Psoas muscle (tissue), 8 donors: ENCODE measurements around the gene RETREG1. TPM values are rescaled to one million over a fixed set of nuclear protein-coding genes. Genes with fewer than 3 reads are reported as not detected.

Experiments
- ATAC-seq, 4 donors: fragments of 200-7000 bp; cut with Tn5 transposase; one replicate each; pipeline ENCODE4 v1.9.1; 2020; ENCODE audit warnings: moderate library complexity in 3 of 4, mild to moderate bottlenecking in 2 of 4
- DNase-seq, 2 donors: peaks; one replicate each; pipeline ENCODE4 v3.0.0-alpha.2; 2020
- H3K27ac ChIP-seq: fragments of 200-600 bp; one replicate; pipeline ENCODE4 v1.8.0; 2022
- H3K27me3 ChIP-seq, 3 donors: fragments of 200-600 bp in 1 of 3; one replicate each; pipeline versions ENCODE4 v1.6.1 to v1.8.0; 2013 to 2022; ENCODE audit warnings: low read length in 2 of 3, mild to moderate bottlenecking in 2 of 3, moderate library complexity in 1 of 3; ENCODE audit not compliant: insufficient read depth in 3 of 3
- H3K36me3 ChIP-seq, 2 donors: fragments of 200-600 bp in 1 of 2; one replicate each; pipeline versions ENCODE4 v1.6.1 to v1.8.0; 2013 to 2022; ENCODE audit warnings: low read depth in 1 of 2, mild to moderate bottlenecking in 1 of 2, moderate library complexity in 1 of 2; ENCODE audit not compliant: insufficient read depth in 1 of 2
- H3K4me1 ChIP-seq: fragments of 200-600 bp; one replicate; pipeline ENCODE4 v1.8.0; 2022
- H3K4me3 ChIP-seq: fragments of 200-600 bp; one replicate; pipeline ENCODE4 v1.8.0; 2022; ENCODE audit warnings: mild to moderate bottlenecking
- H3K9me3 ChIP-seq: fragments of 200-600 bp; one replicate; pipeline ENCODE4 v1.8.0; 2022
- CTCF ChIP-seq: fragments of 200-600 bp; IDR thresholded peaks from one replicate; pipeline ENCODE4 v1.8.0; 2022; ENCODE audit warnings: antibody characterized with exemption
- WGBS, 3 donors: extraction: QIAGEN DNeasy Blood & Tissue Kit; methylation state at CpG; one replicate each; pipeline versions ENCODE4 v1.1.6 to v1.1.7; 2013; 5-methylcytosine and 5-hydroxymethylcytosine counted together
- intact Hi-C, 2 donors: fragments of 100-400 bp; cut with DNase I; formaldehyde crosslinking; loops; one replicate each; pipeline versions ENCODE4 v1.11.0 to v1.14.2; 2022
- polyA plus RNA-seq, 3 donors: library from polyadenylated mRNA; stranded (reverse); fragments of 200-250 nt; gene quantifications; one replicate each; pipeline ENCODE4 v1.2.3, GENCODE V29; 2013
- total RNA-seq, 4 donors: library from RNA; stranded (reverse); fragmentation: NEBNext Ultra II Directional in 2 of 4; extraction: Animal tissue kit (Norgen Biotek cat#: 25700) in 2 of 4; gene quantifications; one replicate each; pipeline versions ENCODE4 v1.2.1 to v1.2.4, GENCODE V29; 2021 to 2023
- donor health status: healthy with polysubstance abuse.
- donor health status: DM: no; HTN: no; CAD: no; lungs with moderate emphysema.
- donor health status: Bipolar disorder and iron deficiency.
- donor health status: healthy.
- donor health status: DM: yes; HTN: yes; CAD: no.
- donor health status: DM: no; HTN: no; CAD: no.
- donor health status: DM: no; HTN: no; CAD: no.
- donor health status: DM: yes; HTN: yes; CAD: no.

RETREG1 gene
- total and polyA plus RNA-seq, 7 donors, result 2.1 to 252 (median 191) TPM

- H3K36me3 ChIP-seq, result peaks cover 0 to 14% of the 10 kb centered on the region in 2 donors
- 30 to 52% (median 33%) methylated on average over 6 of the region's 6 CpGs for WGBS, 3 donors
- peak overlapping the region; percentile 95 for H3K27ac ChIP-seq
- no peaks in the 10 kb centered on the region for H3K9me3 ChIP-seq
- peak in 1 of 2 donors; percentile 53 for DNase-seq
- intact Hi-C loops, result loop anchor here in 1 of 2 donors (5.0 kb wide), 1 partner anchor 41 kb away; no protein-coding TSS in a partner anchor
- H3K4me3 ChIP-seq, result peak overlapping the region; percentile 68
- ATAC-seq, result no peak
- no peak for TF ChIP-seq CTCF
- H3K27me3 ChIP-seq, result no peaks in the 10 kb centered on the region
- peaks cover 29% of the 10 kb centered on the region for H3K4me1 ChIP-seq
These were observed 110.9 kb downstream of the RETREG1 start for GRCh38 chr5:16505904-16506303.

- Histone ChIP-seq H3K4me3 (peak overlapping the region; percentile 68), H3K9me3 (no peaks in the 10 kb centered on the region), H3K4me1 (peaks cover 35% of the 10 kb centered on the region), H3K27ac (peak overlapping the region; percentile 95), H3K27me3 (no peaks in the 10 kb centered on the region), H3K36me3 (peaks cover 0 to 17% of the 10 kb centered on the region in 2 donors)
- no peak for TF ChIP-seq CTCF
- intact Hi-C loops, result loop anchor here in 1 of 2 donors (5.0 kb wide), 1 partner anchor 42 kb away; no protein-coding TSS in a partner anchor
- peak in 1 of 2 donors; percentile 66 for DNase-seq
- 49 to 54% (median 51%) methylated on average over 17 of the region's 17 CpGs for WGBS, 3 donors
- ATAC-seq, result peak in 2 of 4 donors; percentile 37 to 49
These were observed 111.5 kb downstream of the RETREG1 start for GRCh38 chr5:16505140-16505891.

- H3K27ac ChIP-seq, result peak overlapping the region; percentile 95
- intact Hi-C loops, result no loop called here
These were observed 112.2 kb downstream of the RETREG1 start for GRCh38 chr5:16504571-16504970.

GRCh38 chr5:16502866-16503265, 113.9 kb downstream of the RETREG1 start:
- H3K27ac ChIP-seq, result peak overlapping the region; percentile 95
- H3K27me3 ChIP-seq, result no peaks in the 10 kb centered on the region
- TF ChIP-seq CTCF, result no peak
- WGBS, 3 donors, result 81 to 87% (median 84%) methylated on average over 3 of the region's 3 CpGs
- DNase-seq (no peak), ATAC-seq (no peak)
- peaks cover 0 to 30% of the 10 kb centered on the region in 2 donors for H3K36me3 ChIP-seq
- H3K4me1 ChIP-seq, result peaks cover 50% of the 10 kb centered on the region
- peak overlapping the region; percentile 68 for H3K4me3 ChIP-seq
- intact Hi-C loops, result no loop called here
- no peaks in the 10 kb centered on the region for H3K9me3 ChIP-seq

More at GRCh38 chr5:16504571-16504970, 112.2 kb downstream of the RETREG1 start:
- H3K4me1 ChIP-seq, result peaks cover 34% of the 10 kb centered on the region
- no peak for TF ChIP-seq CTCF
- no peak for ATAC-seq
- no peak for DNase-seq
- no peaks in the 10 kb centered on the region for H3K27me3 ChIP-seq
- H3K9me3 ChIP-seq, result no peaks in the 10 kb centered on the region
- H3K4me3 ChIP-seq, result peak overlapping the region; percentile 68
- 68 to 77% (median 72%) methylated on average over 10 of the region's 10 CpGs for WGBS, 3 donors
- H3K36me3 ChIP-seq, result peaks cover 0 to 19% of the 10 kb centered on the region in 2 donors
